ENCODE data around the gene SH2D2A.

- TF ChIP-seq ZNF274 (IDR thresholded peaks at IDR 0.05; ENCODE audit: low read depth, low read length) (no peak), YY1 (IDR thresholded peaks at IDR 0.05; ENCODE audit: insufficient read depth, insufficient read length) (no peak), SUZ12 (IDR thresholded peaks at IDR 0.05; ENCODE audit: extremely low read depth, insufficient read depth, insufficient read length) (no peak)
Measured at GRCh38 chr1:156854634-156855033, 38.0 kb upstream of the SH2D2A start.

Measured in NT2/D1 (cell line).